SU-DHL-6 (cell line): ENCODE results near the gene SGPL1.

Experiments used
- H2AFZ ChIP-seq: fragments of 200-600 bp; sonication (generic); 2 replicates; pipeline ENCODE4 v1.6.1; 2014; ENCODE audit warnings: low read depth, mild to moderate bottlenecking, moderate library complexity, mixed read lengths, antibody characterized with exemption, low read length; ENCODE audit not compliant: severe bottlenecking
- H3F3A ChIP-seq: fragments of 200-600 bp; shearing (Covaris generic); 2 replicates; pipeline ENCODE4 v1.6.0; 2016; ENCODE audit warnings: antibody characterized with exemption, mild to moderate bottlenecking; ENCODE audit not compliant: insufficient read depth
- H3K27ac ChIP-seq: fragments of 200-600 bp; sonication (generic); 2 replicates; pipeline ENCODE4 v1.5.1; 2016; ENCODE audit warnings: low read depth, mild to moderate bottlenecking, low read length, moderate library complexity, mixed read lengths
- H3K27me3 ChIP-seq: fragments of 200-600 bp; sonication (generic), shearing (Covaris generic); 2 replicates; pipeline ENCODE4 v1.6.0; 2014; ENCODE audit warnings: mild to moderate bottlenecking, low read length
- H3K36me3 ChIP-seq: fragments of 200-600 bp; sonication (generic); 2 replicates; pipeline ENCODE4 v1.6.1; 2014; ENCODE audit warnings: mild to moderate bottlenecking, low read length, mixed read lengths
- H3K4me2 ChIP-seq: fragments of 300-600, 200-600 bp; shearing (Covaris generic), sonication (generic); 2 replicates; pipeline ENCODE4 v1.6.0; 2014; ENCODE audit warnings: low read length, low read depth, mild to moderate bottlenecking; ENCODE audit not compliant: poor library complexity, severe bottlenecking
- H3K4me3 ChIP-seq: fragments of 200-600 bp; sonication (generic); 2 replicates; pipeline ENCODE4 v1.5.1; 2014; ENCODE audit warnings: antibody characterized with exemption, low read length, mild to moderate bottlenecking, mixed read lengths; ENCODE audit not compliant: insufficient read depth, poor library complexity, severe bottlenecking
- H3K79me2 ChIP-seq: fragments of 200-600 bp; sonication (generic); 2 replicates; pipeline ENCODE4 v1.6.1; 2014; ENCODE audit warnings: mild to moderate bottlenecking, low read length, moderate library complexity; ENCODE audit not compliant: insufficient read depth
- H3K9ac ChIP-seq: fragments of 200-600 bp; sonication (generic); 2 replicates; pipeline ENCODE4 v1.7.0; 2014; ENCODE audit warnings: mild to moderate bottlenecking, low read length
- H3K9me2 ChIP-seq: fragments of 200-600 bp; sonication (generic); replicated peaks from 2 replicates; pipeline ENCODE4 v1.6.1; 2014; ENCODE audit warnings: low read length; ENCODE audit not compliant: insufficient read depth
- H3K9me3 ChIP-seq: fragments of 200-600 bp; sonication (generic); 2 replicates; pipeline ENCODE4 v1.6.1; 2014; ENCODE audit warnings: low read length, mixed read lengths; ENCODE audit not compliant: insufficient read depth
- H4K20me1 ChIP-seq: fragments of 200-600 bp; sonication (generic); 2 replicates; pipeline ENCODE4 v1.6.1; 2014; ENCODE audit warnings: low read depth, mild to moderate bottlenecking, antibody characterized with exemption, low read length, moderate library complexity, mixed read lengths
- EZH2phosphoT487 ChIP-seq: fragments of 200-600 bp; sonication (generic), shearing (Covaris generic); conservative IDR thresholded peaks from 2 replicates; pipeline ENCODE4 v1.6.1; 2018; ENCODE audit warnings: mild to moderate bottlenecking, antibody characterized with exemption, low read length, moderate library complexity, mixed read lengths
- TF ChIP-seq, protein P1 (sequence below): fragments of 200-600 bp; sonication (generic); IDR thresholded peaks from one replicate; pipeline ENCODE4 v1.5.1; 2017; ENCODE audit warnings: antibody characterized with exemption, mild to moderate bottlenecking, low read length, moderate library complexity; ENCODE audit not compliant: insufficient read depth, poor library complexity, severe bottlenecking

The SGPL1 gene

GRCh38 chr10:70784471-70784870, 31.3 kb upstream of the SGPL1 start:
- no peak overlapping the region for H3K4me2 ChIP-seq
- no peak overlapping the region for H3K4me3 ChIP-seq
- H2AFZ ChIP-seq: no peak overlapping the region
- H4K20me1 ChIP-seq: no peaks in the 10 kb centered on the region
- no peaks in the 10 kb centered on the region for H3K9me3 ChIP-seq
- no peak for TF ChIP-seq EZH2phosphoT487
- TF ChIP-seq, protein P1, sequence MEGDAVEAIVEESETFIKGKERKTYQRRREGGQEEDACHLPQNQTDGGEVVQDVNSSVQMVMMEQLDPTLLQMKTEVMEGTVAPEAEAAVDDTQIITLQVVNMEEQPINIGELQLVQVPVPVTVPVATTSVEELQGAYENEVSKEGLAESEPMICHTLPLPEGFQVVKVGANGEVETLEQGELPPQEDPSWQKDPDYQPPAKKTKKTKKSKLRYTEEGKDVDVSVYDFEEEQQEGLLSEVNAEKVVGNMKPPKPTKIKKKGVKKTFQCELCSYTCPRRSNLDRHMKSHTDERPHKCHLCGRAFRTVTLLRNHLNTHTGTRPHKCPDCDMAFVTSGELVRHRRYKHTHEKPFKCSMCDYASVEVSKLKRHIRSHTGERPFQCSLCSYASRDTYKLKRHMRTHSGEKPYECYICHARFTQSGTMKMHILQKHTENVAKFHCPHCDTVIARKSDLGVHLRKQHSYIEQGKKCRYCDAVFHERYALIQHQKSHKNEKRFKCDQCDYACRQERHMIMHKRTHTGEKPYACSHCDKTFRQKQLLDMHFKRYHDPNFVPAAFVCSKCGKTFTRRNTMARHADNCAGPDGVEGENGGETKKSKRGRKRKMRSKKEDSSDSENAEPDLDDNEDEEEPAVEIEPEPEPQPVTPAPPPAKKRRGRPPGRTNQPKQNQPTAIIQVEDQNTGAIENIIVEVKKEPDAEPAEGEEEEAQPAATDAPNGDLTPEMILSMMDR: no peak
- H3K27me3 ChIP-seq: no peaks in the 10 kb centered on the region
- no peak overlapping the region for H3K9ac ChIP-seq
- no peaks in the 10 kb centered on the region for H3K79me2 ChIP-seq
- H3F3A ChIP-seq: no peaks in the 10 kb centered on the region
- no peaks in the 10 kb centered on the region for H3K36me3 ChIP-seq
- no peaks in the 10 kb centered on the region for H3K9me2 ChIP-seq
- H3K27ac ChIP-seq: no peak overlapping the region

- Histone ChIP-seq H2AFZ (no peak within 1 kb of the TSS), H3K27me3 (no peaks in the 10 kb centered on the region), H3K9ac (no peak within 1 kb of the TSS), H3K27ac (no peak within 1 kb of the TSS), H3K4me2 (no peak within 1 kb of the TSS), H3K9me3 (no peaks in the 10 kb centered on the region), H3K36me3 (no peaks in the 10 kb centered on the region), H3K9me2 (no peaks in the 10 kb centered on the region), H3K4me3 (no peak within 1 kb of the TSS), H3K79me2 (no peaks in the 10 kb centered on the region), H3F3A (no peaks in the 10 kb centered on the region), H4K20me1 (no peaks in the 10 kb centered on the region)
- no peak for TF ChIP-seq EZH2phosphoT487
- TF ChIP-seq, protein P1: no peak
These were observed 30.6 kb upstream of the SGPL1 start, which contains the start of gene TBATA for GRCh38 chr10:70785190-70785589. TBATA (minus strand) TSS chr10:70785377; CDS start chr10:70783379, 1,998 bp downstream.

DNA sequence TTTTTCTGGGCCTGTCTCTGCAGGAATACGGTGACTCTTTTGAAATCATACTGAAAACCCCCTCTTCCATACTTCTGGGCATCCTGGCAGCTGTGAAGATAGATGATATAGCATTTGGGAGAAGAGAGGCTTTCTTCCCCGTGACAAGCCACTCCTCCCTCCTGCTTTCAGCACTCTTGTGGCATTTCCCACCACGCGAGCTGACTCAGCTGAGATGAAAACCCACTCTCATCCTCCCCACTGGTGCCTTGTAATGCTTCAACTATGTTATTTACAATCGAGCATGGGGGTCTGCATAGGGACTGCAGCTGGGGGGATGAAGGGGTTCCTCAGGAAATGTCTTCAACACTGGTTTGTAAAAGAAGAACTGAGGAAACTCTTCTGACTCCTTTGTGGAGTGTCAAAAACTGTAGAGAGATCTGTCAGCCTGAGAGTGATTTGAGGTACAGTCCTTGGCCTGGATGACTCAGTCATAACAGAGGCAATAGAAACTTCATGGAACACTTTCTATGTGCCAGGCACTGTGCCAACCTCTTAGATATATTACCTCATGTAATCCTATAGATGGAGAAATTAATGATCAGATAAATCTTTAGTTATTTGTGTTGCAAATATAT, 28.8 kb upstream of the SGPL1 start:
- H3K4me2 ChIP-seq: no peak overlapping the region
- H3K27me3 ChIP-seq: no peaks in the 10 kb centered on the region
- no peaks in the 10 kb centered on the region for H3K36me3 ChIP-seq
- H3K9me2 ChIP-seq: no peaks in the 10 kb centered on the region
- H3K27ac ChIP-seq: no peak overlapping the region
- H2AFZ ChIP-seq: no peak overlapping the region
- no peaks in the 10 kb centered on the region for H3F3A ChIP-seq
- H4K20me1 ChIP-seq: no peaks in the 10 kb centered on the region
- H3K9ac ChIP-seq: no peak overlapping the region
- no peaks in the 10 kb centered on the region for H3K79me2 ChIP-seq
- TF ChIP-seq, protein P1: no peak
- no peak for TF ChIP-seq EZH2phosphoT487
- H3K4me3 ChIP-seq: no peak overlapping the region
- no peaks in the 10 kb centered on the region for H3K9me3 ChIP-seq
